NCI-H82 (cell line): Measurements from ENCODE around the gene TNIP1.

ENCODE experiments used
- DNase-seq: peaks from one replicate; lab custom pipeline; 2025; lab: John Stamatoyannopoulos, UW

Gene TNIP1

GRCh38 chr5:151080613-151081430, at the start of gene TNIP1:
TNIP1 (minus strand) TSS chr5:151081034; CDS start chr5:151065095, 15,939 bp downstream.
- peak; percentile 84 for DNase-seq

GRCh38 chr5:151130235-151130921, 49.5 kb upstream of the TNIP1 start:
- DNase-seq = no peak

GRCh38 chr5:151128817-151129216, 48.0 kb upstream of the TNIP1 start:
- DNase-seq = no peak

- DNase-seq = no peak
Measured at GRCh38 chr5:151127926-151128325, 47.1 kb upstream of the TNIP1 start.

- peak; percentile 48 for DNase-seq
Measured at GRCh38 chr5:151126199-151126645, 45.4 kb upstream of the TNIP1 start.

- DNase-seq = no peak
Measured at GRCh38 chr5:151125421-151125820, 44.6 kb upstream of the TNIP1 start.

GRCh38 chr5:151123897-151124751, 43.3 kb upstream of the TNIP1 start:
- DNase-seq = no peak

GRCh38 chr5:151122828-151123227, 42.0 kb upstream of the TNIP1 start:
- DNase-seq = no peak

- DNase-seq = no peak
Measured at GRCh38 chr5:151121665-151122064, 40.8 kb upstream of the TNIP1 start.

GRCh38 chr5:151121095-151121494, 40.3 kb upstream of the TNIP1 start:
- DNase-seq = no peak

GRCh38 chr5:151118913-151119575, 38.2 kb upstream of the TNIP1 start:
- no peak for DNase-seq

- DNase-seq = peak; percentile 66
Measured at GRCh38 chr5:151115272-151115905, 34.6 kb upstream of the TNIP1 start.

- no peak for DNase-seq
Measured at GRCh38 chr5:151113651-151114050, 32.8 kb upstream of the TNIP1 start.

GRCh38 chr5:151110992-151111391, 30.2 kb upstream of the TNIP1 start:
- no peak for DNase-seq

GRCh38 chr5:151110122-151110681, 29.4 kb upstream of the TNIP1 start:
- no peak for DNase-seq

GRCh38 chr5:151108566-151108965, 27.7 kb upstream of the TNIP1 start:
- no peak for DNase-seq

GRCh38 chr5:151107738-151108520, 27.1 kb upstream of the TNIP1 start:
- no peak for DNase-seq

- no peak for DNase-seq
Measured at GRCh38 chr5:151107084-151107483, 26.2 kb upstream of the TNIP1 start.

GRCh38 chr5:151106509-151106908, 25.7 kb upstream of the TNIP1 start:
- no peak for DNase-seq

- no peak for DNase-seq
Measured at GRCh38 chr5:151106043-151106442, 25.2 kb upstream of the TNIP1 start.
